GM23338 (cell line): ENCODE measurements around the gene ACTR2. TPM values are rescaled to one million over a fixed set of nuclear protein-coding genes. Genes with fewer than 3 reads are reported as not detected.

Experiments used
- ATAC-seq: fragments of 200-7000 bp; cut with Tn5 transposase; 3 replicates; pipeline ENCODE4 v1.9.1; 2020
- DNase-seq: peaks from one replicate; pipeline ENCODE4 v3.0.0-alpha.2; 2015; ENCODE audit warnings: low spot score
- H2AFZ ChIP-seq: fragments of 200-600 bp; sonication (generic); 2 replicates; pipeline ENCODE4 v1.8.0; 2016; ENCODE audit warnings: antibody characterized with exemption, mild to moderate bottlenecking, moderate library complexity
- H3F3A ChIP-seq: fragments of 200-600 bp; sonication (generic); replicated peaks from 2 replicates; pipeline ENCODE4 v1.8.0; 2017; ENCODE audit warnings: antibody characterized with exemption, mixed run types, low read depth
- H3K27ac ChIP-seq: fragments of 200-600 bp; sonication (generic); 2 replicates; pipeline ENCODE4 v1.6.1; 2016; ENCODE audit warnings: low read depth
- H3K27me3 ChIP-seq: fragments of 200-600 bp; sonication (generic); 2 replicates; pipeline ENCODE4 v1.8.0; 2016; ENCODE audit warnings: mild to moderate bottlenecking, mixed run types, moderate library complexity; ENCODE audit not compliant: insufficient read depth
- H3K36me3 ChIP-seq: fragments of 200-600 bp; sonication (generic); 2 replicates; pipeline ENCODE4 v1.8.0; 2016; ENCODE audit warnings: mild to moderate bottlenecking; ENCODE audit not compliant: insufficient read depth
- H3K4me1 ChIP-seq: fragments of 200-600 bp; sonication (generic); 2 replicates; pipeline ENCODE4 v1.8.0; 2016; ENCODE audit warnings: mild to moderate bottlenecking, moderate library complexity; ENCODE audit not compliant: insufficient read depth
- H3K4me2 ChIP-seq: fragments of 200-600 bp; sonication (generic); 2 replicates; pipeline ENCODE4 v1.7.1; 2017; ENCODE audit warnings: mixed run types
- H3K4me3 ChIP-seq: fragments of 200-600 bp; sonication (generic); 2 replicates; pipeline ENCODE4 v1.6.1; 2016; ENCODE audit warnings: mixed run types
- H3K79me2 ChIP-seq: fragments of 200-600 bp; sonication (generic); replicated peaks from 2 replicates; pipeline ENCODE4 v1.8.0; 2017; ENCODE audit warnings: mild to moderate bottlenecking; ENCODE audit not compliant: insufficient read depth
- H3K9me2 ChIP-seq: fragments of 200-600 bp; sonication (generic); 2 replicates; pipeline ENCODE4 v1.8.0; 2017; ENCODE audit not compliant: insufficient read depth
- H4K20me1 ChIP-seq: fragments of 200-600 bp; sonication (generic); replicated peaks from 2 replicates; pipeline ENCODE4 v1.8.0; 2017; ENCODE audit warnings: mild to moderate bottlenecking; ENCODE audit not compliant: insufficient read depth
- H3K27ac Mint-ChIP-seq: 2 replicates; pipeline ENCODE4 v1.8.0; 2020; ENCODE audit warnings: inconsistent platforms, mild to moderate bottlenecking, moderate library complexity, mixed read lengths
- H3K27me3 Mint-ChIP-seq: 3 replicates; pipeline ENCODE4 v1.8.0; 2022; ENCODE audit warnings: low read depth, mild to moderate bottlenecking, moderate library complexity, mixed read lengths, inconsistent platforms; ENCODE audit not compliant: insufficient read depth, poor library complexity
- H3K36me3 Mint-ChIP-seq: 3 replicates; pipeline ENCODE4 v1.8.0; 2021; ENCODE audit warnings: low read depth, mild to moderate bottlenecking, inconsistent platforms, moderate library complexity, mixed read lengths
- H3K4me1 Mint-ChIP-seq: 3 replicates; pipeline ENCODE4 v1.8.0; 2020; ENCODE audit warnings: mild to moderate bottlenecking, inconsistent platforms, mixed read lengths
- H3K4me3 Mint-ChIP-seq: 3 replicates; pipeline ENCODE4 v1.8.0; 2021; ENCODE audit warnings: moderate library complexity, mild to moderate bottlenecking, inconsistent platforms, mixed read lengths
- H3K9me3 Mint-ChIP-seq: 3 replicates; pipeline ENCODE4 v1.8.0; 2020; ENCODE audit warnings: moderate library complexity, mild to moderate bottlenecking, inconsistent platforms, mixed read lengths
- CREB1 ChIP-seq: fragments of 250-450 bp; sonication (Bioruptor Pico); IDR thresholded peaks from 2 replicates; pipeline ENCODE4 v1.5.0; 2020; ENCODE audit warnings: low read depth, mild to moderate bottlenecking, moderate library complexity
- CTCF ChIP-seq, 2 experiments: fragments of 200-600 bp in 1 of 2; sonication (generic) in 1 of 2; conservative IDR thresholded peaks; 2 replicates each; pipeline versions ENCODE4 v1.5.1 to v1.6.1; 2016 to 2017; ENCODE audit warnings: antibody characterized with exemption in 2 of 2, low read depth in 2 of 2, mild to moderate bottlenecking in 2 of 2, moderate library complexity in 1 of 2
- ETS1 ChIP-seq: IDR thresholded peaks from 2 replicates; pipeline ENCODE4 v1.6.1; 2016; ENCODE audit warnings: antibody characterized with exemption
- EZH2 ChIP-seq: fragments of 200-600 bp; sonication (generic); IDR thresholded peaks from one replicate; pipeline ENCODE4 v1.8.0; 2017; ENCODE audit warnings: antibody characterized with exemption, mild to moderate bottlenecking, low read depth; ENCODE audit not compliant: unreplicated experiment
- EZH2phosphoT487 ChIP-seq: fragments of 200-600 bp; sonication (generic); IDR thresholded peaks from one replicate; pipeline ENCODE4 v1.8.1; 2018; ENCODE audit warnings: antibody characterized with exemption; ENCODE audit not compliant: unreplicated experiment
- JUNB ChIP-seq: IDR thresholded peaks from one replicate; pipeline ENCODE4 v1.6.1; 2016; ENCODE audit warnings: antibody characterized with exemption; ENCODE audit not compliant: unreplicated experiment
- NANOG ChIP-seq: IDR thresholded peaks from 2 replicates; pipeline ENCODE4 v1.6.1; 2016; ENCODE audit warnings: antibody characterized with exemption, borderline replicate concordance
- POLR2AphosphoS5 ChIP-seq: IDR thresholded peaks from 2 replicates; pipeline ENCODE4 v1.6.1; 2016; ENCODE audit warnings: antibody characterized with exemption, low read depth
- REST ChIP-seq: IDR thresholded peaks from one replicate; pipeline ENCODE4 v1.6.1; 2018; ENCODE audit warnings: antibody characterized with exemption; ENCODE audit not compliant: unreplicated experiment
- STAT1 ChIP-seq: IDR thresholded peaks from one replicate; pipeline ENCODE4 v1.6.1; 2016; ENCODE audit warnings: antibody characterized with exemption; ENCODE audit not compliant: unreplicated experiment
- ZNF114 ChIP-seq: fragments of 250-450 bp; sonication (Bioruptor Pico); IDR thresholded peaks from 2 replicates; pipeline ENCODE4 v1.5.0; 2020; ENCODE audit warnings: mild to moderate bottlenecking, moderate library complexity
- ZNF331 ChIP-seq: fragments of 250-450 bp; sonication (Bioruptor Pico); IDR thresholded peaks from 2 replicates; pipeline ENCODE4 v1.5.0; 2020; ENCODE audit warnings: low read depth, mild to moderate bottlenecking, moderate library complexity
- ZNF462 ChIP-seq: fragments of 250-450 bp; sonication (Bioruptor Pico); IDR thresholded peaks from 2 replicates; pipeline ENCODE4 v1.5.0; 2020; ENCODE audit warnings: mild to moderate bottlenecking, moderate library complexity
- polyA plus RNA-seq: library from polyadenylated mRNA; unstranded; fragments of >200 nt; fragmentation: Nextera tagmentation; extraction: Ambion mirVana; gene quantifications from 2 replicates; pipeline ENCODE4 v1.2.1, GENCODE V29; 2016
- total RNA-seq: library from RNA; depleted of rRNA; stranded (reverse); fragments of >200 nt; shearing (Covaris generic); gene quantifications from 2 replicates; pipeline ENCODE4 v1.2.3, GENCODE V29; 2014

The ACTR2 gene
- total and polyA plus RNA-seq, 2 experiments from 2014 or later, result 73.6 to 87.6 TPM

- no peaks in the 10 kb centered on the region for H3K79me2 ChIP-seq
- H3K36me3 ChIP-seq, result no peaks in the 10 kb centered on the region
- no peak overlapping the region for H2AFZ ChIP-seq
- H3K27me3 ChIP-seq, result no peaks in the 10 kb centered on the region
- no peak overlapping the region for H3K4me2 ChIP-seq
- Mint-ChIP-seq H3K4me3 (no peak overlapping the region), H3K4me1 (peaks cover 49% of the 10 kb centered on the region), H3K9me3 (no peaks in the 10 kb centered on the region), H3K27ac (no peak overlapping the region), H3K27me3 (peaks cover 20% of the 10 kb centered on the region), H3K36me3 (no peaks in the 10 kb centered on the region)
- no peaks in the 10 kb centered on the region for H3K9me2 ChIP-seq
- DNase-seq, result no peak
- H3K4me3 ChIP-seq, result no peak overlapping the region
- H3K27ac ChIP-seq, result no peak overlapping the region
- H3F3A ChIP-seq, result peaks cover 3% of the 10 kb centered on the region
- no peak for ATAC-seq
- TF ChIP-seq CREB1 (no peak), STAT1 (no peak), ZNF331 (CRISPR knock-in tag) (no peak), REST (no peak), EZH2 (no peak), CTCF (conservative IDR thresholded peaks at IDR 0.05; ENCODE audit: low read depth in 2 of 2) (no peak), EZH2phosphoT487 (no peak), ZNF114 (no peak), ZNF462 (CRISPR knock-in tag) (no peak), ETS1 (no peak), JUNB (no peak), POLR2AphosphoS5 (no peak), NANOG (no peak)
- H3K4me1 ChIP-seq, result peaks cover 14% of the 10 kb centered on the region
- no peaks in the 10 kb centered on the region; the same call in 1 of the 2 replicates for H4K20me1 ChIP-seq
Observed at GRCh38 chr2:65296971-65297370, 69.3 kb downstream of the ACTR2 start.
